ENCODE results near the gene HSF4.

Gene HSF4

DNA sequence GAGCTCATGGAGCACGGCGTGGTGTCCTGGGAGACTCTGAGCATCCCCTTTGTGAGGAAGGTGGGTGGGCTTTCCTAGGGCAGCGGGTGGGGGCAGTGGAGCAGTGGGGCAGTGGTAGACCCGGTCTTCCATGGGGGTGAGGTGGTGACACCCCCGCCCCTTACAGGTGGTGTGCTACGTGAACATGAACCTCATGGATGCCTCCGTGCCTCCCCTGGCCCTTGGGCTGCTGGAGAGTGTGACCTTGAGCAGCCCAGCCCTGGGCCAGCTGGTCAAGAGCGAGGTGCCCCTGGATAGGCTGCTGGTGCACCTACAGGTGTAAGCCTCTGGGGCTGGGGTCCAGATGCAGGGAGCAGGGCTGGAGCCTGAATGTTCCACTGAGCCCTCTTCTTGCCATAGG lies 35.9 kb downstream of the HSF4 start:
- DNase-seq (ENCODE audit: low read depth, low spot score) = no peak

DNA sequence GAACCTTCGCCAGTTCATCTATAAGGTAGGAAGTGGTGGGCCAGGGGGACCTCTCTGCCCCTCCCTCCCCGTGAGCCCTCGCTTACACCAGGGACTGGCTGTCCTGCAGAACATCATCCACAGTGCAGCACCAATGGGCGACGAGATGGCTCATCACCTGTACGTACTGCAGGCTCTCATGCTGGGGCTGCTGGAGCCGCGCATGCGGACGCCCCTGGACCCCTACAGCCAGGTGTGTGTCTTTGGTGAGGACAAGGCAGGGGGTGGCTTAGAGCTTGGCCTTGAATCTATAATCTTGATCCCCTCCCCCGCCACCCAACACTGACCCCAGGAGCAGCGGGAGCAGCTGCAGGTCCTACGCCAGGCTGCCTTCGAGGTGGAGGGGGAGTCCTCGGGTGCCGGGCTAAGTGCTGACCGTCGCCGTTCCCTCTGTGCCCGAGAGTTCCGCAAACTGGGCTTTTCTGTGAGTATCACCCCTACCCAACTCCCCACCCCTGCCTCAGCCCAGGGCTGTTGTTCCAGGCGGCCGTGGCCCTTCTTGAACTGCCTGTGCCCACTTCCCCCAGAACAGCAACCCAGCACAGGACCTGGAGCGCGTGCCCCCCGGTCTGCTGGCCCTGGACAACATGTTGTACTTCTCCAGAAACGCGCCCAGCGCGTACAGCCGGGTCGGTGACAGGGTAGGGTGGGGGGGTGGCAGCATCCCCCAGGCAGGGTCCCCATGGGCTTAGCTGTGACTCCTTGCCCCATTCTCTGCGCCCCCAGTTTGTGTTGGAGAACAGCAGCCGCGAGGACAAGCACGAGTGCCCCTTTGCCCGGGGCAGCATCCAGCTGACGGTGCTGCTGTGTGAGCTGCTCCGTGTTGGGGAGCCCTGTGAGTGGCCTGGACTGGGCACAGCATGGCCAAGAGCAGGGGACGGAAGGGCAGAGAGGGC lies 37.1 kb downstream of the HSF4 start:
- no peak for DNase-seq (ENCODE audit: low read depth, low spot score)

DNA sequence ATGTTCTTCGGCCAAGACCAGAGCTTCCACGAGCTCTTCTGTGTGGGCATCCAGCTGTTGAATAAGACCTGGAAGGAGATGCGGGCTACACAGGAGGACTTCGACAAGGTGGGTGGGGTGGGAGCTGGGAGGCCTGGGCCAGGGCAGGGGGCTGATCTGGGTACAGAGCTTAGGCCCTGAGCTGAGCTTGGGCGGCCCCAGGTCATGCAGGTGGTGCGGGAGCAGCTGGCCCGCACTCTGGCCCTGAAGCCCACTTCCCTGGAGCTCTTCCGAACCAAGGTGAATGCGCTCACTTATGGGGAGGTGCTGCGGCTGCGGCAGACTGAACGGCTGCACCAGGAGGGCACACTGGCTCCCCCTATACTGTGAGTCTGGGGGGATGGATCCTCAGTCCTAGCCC lies 37.9 kb downstream of the HSF4 start:
- no peak for DNase-seq (ENCODE audit: low read depth, low spot score)

DNA sequence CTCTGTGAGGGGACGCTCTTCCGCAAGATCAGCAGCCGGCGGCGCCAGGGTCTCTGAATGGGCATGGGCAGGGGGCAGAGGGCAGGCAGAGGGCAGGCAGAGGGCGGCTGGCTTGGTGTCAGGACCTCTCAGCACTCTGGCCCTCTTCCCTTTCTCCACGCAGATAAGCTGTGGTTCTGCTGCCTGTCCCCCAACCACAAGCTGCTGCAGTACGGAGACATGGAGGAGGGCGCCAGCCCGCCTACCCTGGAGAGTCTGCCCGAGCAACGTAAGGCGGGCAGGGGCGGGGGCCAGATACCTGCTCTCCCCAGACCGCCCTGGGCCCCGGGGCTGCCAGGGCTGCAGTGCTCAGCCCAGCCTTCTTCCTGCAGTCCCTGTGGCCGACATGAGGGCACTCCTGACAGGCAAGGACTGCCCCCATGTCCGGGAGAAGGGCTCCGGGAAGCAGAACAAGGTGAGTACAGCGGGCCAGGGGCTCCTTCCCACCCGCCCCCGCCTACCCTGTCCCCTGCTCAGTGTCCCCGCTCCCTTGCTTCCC lies 38.5 kb downstream of the HSF4 start:
- DNase-seq (ENCODE audit: low read depth, low spot score) = no peak

DNA sequence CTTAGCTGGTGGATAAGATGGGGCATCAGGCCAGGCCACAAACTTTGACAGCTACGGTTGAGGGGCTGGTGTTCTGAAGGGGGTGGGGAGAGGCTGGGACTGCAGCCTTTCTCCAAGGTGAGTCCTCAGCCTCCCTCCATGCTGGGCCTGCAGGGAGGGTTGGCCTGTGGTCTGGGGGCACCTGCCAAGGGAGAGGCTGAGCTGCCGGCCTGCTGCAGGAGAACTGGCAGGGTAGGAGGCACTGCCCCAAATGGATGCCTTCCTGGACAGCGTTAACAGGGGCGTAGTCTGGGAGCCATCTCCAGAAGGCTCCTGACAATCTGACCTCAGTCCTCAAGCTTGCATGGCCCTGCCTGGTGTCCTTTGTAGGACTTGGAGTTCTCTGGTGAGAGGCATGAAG lies 39.5 kb downstream of the HSF4 start:
- DNase-seq (ENCODE audit: low read depth, low spot score) = no peak

DNA sequence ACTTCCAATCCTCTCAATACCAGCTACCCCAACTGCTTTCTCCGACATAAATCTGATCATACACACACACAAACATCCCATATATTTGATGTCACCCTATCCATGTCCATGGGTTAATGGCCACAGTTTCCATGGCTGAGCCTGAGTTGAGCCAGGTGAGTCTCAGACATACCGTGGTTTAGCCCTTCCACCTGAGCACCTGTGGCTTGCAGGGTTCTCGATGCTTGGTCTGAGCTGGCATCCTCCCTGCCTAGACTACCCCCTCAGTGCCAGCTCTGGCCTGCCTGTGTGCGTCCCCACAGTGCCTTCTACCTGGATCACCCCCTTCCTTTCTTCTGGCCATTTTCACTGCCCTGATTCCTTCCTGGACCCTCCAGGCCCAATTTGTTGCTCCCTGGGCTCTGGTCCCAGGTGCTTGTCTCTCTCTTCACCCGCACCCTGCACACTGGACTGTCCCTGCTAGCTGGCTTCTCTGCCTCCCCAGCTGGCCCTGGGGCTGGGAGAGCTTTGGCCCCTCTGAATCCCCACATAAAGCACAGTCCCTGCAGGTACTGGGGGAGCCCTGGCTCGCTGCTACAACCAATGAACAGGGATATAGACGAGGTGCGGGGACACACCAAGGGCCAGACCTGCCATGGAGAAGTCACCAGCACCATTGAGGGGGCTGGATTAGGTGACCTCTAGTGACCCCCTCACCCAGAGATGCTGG lies 41.7 kb downstream of the HSF4 start:
- DNase-seq (ENCODE audit: low read depth, low spot score) = no peak

DNA sequence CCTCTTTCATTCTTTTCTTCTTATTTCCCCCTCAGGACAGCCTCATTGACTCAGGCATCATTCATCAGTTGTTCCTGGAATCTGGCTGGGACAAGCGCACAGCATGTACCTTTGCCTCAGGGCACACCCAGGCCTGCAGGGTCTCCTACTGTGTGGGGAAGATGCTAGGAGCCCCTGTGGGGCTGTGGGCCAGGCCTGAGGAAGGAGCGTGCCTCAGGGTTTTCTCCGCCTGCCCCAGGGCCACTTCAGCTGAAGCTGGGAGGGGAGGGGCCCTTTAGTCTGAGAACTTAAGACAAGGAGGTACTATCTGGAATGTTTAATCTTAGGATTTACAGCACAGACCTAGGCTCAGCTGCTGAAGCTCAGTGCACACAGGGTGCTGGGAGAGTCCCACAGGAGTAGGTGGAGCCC lies 42.3 kb downstream of the HSF4 start:
- DNase-seq (ENCODE audit: low read depth, low spot score) = no peak

DNA sequence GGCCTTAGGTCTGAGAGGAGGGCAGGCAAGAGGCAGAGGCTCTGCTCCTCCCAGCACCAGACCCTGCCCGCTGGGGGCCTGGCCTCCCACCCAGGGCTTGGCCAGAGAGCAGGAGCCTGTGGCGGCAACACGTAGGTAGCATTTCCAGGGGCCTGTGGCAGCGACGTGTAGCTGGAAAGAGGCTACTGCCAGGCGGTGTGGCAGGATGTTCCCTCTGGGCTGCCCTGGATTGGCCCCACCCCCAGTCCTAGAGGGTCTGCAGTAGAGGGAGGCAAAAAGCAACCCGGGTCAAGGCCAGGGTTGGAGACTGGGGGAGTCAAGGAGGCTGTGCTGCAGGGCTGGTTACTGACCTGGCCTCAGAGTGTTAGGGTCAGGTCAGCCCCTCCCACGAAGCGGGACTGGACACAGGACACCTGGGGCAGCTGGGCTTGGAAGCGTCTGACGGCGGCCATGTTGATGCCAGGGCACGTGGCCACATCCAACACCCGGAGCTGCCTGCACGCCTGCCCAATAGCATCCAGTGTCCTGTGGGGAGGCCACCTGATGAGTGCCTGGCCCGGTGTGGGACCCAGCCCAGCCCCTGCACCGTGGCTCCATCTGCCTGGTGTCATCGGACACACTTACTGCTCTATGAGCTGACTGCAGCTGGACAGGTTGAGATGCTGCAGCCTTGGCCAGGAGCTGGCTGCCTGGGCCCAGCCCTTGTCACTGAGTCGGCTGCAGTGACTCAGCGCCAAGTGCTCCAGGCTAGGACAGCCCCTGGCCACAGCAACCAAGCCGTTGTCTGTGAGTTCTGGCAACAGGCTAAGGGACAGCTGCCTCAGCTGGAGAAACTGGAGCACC lies 42.9 kb downstream of the HSF4 start:
- no peak for DNase-seq (ENCODE audit: low read depth, low spot score)

DNA sequence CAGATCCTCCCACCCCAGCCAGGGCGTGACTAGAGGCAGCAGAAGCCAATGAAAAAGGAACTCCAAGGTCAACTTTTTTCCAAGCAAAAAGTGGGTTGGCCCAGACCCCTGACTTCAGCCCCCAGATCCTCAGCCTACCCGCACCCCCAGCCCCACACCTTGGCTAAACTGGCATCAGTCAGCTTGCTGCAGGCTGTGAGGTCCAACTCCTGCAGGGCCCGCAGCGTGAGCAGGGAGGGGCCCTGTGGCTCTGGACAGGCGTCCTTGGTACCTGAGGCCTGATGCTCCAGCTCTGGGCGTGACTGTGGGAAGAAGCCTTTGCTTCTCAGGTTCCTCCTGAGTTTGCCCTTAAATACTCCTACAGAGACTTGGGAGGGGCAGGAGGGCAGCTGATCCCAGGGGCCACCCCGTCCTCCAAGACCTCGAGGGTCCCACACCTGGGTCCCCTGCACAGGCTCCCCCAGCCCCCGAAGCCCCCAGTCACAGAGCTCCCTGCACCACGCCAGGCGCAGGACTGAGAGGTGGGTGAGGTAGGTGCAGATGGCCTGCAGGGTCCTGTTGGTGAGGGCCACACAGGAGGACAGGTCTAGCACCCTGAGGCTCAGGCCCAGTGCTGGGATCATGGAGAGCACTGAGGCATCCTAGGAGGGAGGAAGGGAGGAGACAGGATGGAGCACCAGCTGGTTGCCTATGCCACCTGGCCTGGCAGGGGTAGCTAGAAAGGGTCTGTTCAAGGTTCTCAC lies 43.8 kb downstream of the HSF4 start:
- DNase-seq (ENCODE audit: low read depth, low spot score) = no peak

DNA sequence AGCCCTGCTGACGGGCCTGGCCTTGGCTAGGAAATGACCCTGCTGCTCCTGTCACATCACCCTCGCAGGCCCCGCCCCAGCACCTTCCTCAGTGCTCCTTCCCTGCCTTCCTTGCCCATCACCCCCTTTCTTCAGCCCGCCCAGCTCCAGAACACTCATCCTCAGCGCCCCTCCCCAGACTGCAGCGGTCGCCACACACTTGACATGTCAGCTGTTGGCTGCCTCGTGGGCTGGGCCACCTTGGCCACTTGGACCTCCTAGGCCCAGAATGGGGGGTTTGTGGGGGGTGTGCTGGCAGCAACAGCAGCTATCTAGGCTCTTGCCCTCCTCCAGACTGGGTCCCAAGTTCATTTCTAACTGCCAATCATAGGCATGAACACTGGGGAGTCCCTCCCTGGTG lies 45.0 kb downstream of the HSF4 start:
- DNase-seq (ENCODE audit: low read depth, low spot score) = no peak

DNA sequence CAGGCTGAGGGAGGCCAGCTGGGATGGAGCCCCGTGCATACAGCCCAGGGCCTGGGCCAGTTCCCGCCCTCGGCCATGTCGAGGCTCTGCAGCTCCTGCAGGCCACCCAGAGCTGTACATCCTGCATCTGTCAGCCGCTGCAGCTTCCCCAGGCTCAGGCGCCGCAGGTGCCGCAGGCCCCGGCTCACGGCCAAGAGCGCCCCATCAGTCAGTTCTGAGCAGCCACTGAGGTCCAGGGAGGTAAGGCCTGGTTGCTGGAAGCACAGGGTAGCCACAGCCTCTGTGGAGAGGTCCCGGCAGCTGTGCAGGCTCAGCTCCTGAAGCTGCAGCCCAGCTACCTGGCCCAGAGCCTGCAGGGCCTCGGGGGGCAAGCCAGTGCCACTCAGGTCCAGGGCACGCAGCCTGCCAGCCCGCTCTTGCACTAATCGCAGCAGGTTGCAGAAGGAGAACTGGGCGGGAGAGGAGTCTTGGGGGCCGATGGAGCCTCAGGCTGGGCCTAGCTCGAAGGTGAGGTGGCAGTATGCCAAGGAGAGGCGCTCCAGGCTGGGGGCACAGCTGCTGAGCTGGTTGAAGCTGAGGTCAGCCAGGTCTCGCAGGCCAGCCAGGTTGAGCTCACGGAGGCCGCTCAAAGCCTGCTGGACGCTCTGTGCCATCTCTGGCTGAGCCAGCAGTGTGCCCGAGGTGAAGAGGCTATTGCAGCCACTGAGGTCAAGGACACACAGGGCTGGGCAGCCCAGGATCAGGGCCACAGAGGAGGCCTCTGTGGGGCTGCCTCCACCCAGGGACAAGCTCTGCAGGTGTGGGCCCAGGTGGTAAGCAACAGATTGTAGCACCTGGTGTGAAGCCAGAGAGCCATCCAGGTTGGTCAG lies 45.8 kb downstream of the HSF4 start:
- no peak for DNase-seq (ENCODE audit: low read depth, low spot score)

DNA sequence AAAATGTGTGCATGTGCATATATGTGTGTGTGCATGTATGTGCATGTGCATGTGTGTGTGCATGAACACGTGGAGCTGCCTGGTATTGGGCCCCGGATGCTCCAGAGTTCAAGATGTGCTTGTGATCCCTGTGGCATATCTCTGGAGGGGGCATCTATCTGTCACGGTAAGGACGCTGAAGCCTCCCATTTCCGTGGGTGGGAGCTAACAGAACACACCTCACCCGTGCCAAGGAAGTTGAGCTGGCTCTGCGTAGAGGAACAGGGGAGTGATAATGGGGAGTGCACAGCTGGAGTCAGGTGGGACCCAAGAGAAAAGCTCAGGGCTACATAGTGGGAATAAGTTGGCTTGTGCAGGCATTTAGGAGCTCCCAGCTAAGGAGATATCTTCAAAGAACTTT lies 47.1 kb downstream of the HSF4 start:
- no peak for DNase-seq (ENCODE audit: low read depth, low spot score)

DNA sequence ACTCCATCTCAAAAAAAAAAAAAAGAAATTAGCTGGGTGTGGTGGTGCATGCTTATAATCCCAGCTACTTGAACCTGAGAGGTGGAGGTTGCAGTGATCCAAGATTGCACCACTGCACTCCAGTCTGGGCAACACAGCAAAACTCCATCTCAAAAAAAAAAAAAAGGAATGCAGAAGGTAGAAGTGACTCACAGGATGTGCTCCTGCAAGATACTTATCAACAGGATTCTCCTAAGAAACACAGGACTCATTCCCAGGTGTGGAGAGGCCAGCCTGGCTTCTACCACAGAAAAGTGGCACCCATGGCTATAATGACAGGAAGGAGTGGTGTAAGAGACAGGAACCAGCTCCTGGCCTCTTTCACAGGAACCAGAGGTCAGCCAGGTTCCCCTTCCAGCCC lies 48.2 kb downstream of the HSF4 start:
- DNase-seq (ENCODE audit: low read depth, low spot score) = no peak

DNA sequence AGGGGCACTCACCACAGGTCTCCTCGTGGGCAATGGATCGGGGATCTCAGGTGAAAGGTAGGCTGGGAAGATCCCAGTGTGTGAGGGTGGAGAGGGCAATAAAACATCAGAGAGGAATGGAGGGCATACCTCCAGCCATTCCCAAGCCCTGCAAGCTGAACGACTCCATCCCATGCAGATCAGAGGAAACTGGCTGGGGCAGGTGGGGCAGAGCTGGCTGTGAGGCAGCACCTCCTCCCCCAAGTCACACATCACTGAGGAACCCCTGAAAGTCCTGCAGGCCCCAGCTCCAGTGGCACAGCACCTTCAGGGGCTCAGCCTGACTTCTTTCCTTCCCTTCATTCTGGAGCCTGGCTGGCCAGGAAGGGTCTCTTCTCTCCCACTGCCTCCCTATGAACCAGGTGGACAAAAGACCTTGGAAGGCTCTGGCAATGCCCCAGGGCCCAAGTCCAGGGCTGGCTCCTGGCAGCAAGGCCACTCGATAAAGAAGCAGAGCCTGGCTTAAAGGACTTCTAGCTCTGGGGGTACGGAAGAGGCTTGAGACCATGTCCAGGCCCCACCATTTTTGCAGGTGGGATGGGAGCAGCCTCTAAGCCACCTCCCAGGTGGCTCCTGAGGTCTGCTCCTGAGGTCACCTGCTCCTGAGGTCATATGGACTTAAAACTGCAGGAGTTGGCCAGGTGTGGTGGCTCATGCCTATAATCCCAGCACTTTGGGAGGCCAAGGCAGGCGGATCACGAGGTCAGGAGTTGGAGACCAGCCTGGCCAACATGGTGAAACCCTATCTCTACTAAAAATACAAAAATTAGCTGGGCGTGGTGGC lies 48.9 kb downstream of the HSF4 start:
- DNase-seq (ENCODE audit: low read depth, low spot score) = no peak

DNA sequence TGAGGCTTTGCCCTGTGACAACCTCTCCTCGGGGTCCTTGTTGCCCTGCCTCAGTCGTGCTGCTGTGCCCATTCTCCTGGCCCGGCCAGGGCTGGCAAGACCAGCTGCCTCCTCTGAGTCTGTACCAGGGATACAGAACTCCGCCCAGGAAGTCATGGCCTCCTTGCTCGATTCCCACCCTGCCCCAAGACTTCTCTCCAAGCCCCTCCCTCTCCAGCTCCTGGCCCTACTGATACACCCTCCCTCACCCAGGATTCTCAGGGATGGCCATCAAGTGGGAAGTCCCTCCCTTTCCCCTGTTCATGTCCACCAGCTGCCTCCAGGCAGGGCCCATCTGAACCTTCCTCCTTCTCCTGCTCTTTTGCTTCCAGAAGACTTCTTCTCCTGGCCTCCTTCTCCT lies 51.2 kb downstream of the HSF4 start:
- no peak for DNase-seq (ENCODE audit: low read depth, low spot score)

DNA sequence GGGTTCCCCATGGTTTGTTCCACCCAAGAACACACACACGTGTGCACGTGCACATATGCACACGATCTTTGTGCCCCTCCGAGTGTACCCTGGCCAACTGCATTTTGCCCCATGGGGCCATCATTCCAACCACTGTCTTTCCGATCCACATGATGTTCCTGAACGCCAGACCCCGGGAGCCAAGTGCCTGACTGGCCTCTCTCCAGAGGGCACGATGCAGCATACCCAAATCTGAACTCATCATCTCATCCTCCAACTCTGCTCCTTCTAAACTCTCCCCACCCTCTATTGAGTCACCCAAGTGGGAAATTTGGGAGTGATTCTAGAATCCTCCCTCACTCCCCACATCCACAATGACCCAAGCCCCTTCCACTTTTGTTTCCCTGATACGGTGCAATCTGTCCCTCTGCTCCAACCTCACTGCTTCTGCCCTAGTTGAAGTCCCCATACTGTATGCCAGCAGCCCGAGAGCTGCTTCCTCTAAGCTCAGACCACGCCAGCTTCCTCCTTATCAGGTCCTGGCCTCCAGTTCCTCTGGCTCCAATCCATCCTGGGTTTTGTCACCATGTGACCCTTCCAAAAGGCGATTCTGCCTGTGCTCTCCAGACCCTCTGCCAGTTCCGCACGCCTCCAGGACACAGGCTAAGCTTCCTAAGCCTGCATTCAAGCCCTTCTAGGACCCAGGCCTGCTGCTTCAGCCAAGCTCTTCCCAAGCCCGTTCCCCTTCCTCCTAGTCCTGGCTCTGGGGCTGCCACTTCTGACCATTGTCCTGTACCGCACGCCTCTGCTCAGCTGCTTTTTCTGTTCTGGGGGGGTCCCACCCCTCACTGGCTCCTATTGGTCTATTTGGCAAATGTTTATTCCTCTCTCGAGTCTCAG lies 52.3 kb downstream of the HSF4 start:
- no peak for DNase-seq (ENCODE audit: low read depth, low spot score)
